ENCODE results near the gene URB1.
A peak's percentile ranks its signal among the peaks of the same experiment; 100 is the strongest.

Gene URB1

GRCh38 chr21:32316361-32317215 lies 76.2 kb downstream of the URB1 start:
- DNase-seq, result no peak

- no peak for DNase-seq
Measured at GRCh38 chr21:32315511-32316281, 77.1 kb downstream of the URB1 start.

- DNase-seq, result no peak
Measured at GRCh38 chr21:32314806-32315205, 78.0 kb downstream of the URB1 start.

- no peak for DNase-seq
Measured at GRCh38 chr21:32312976-32313375, 79.8 kb downstream of the URB1 start.

GRCh38 chr21:32312326-32312725 lies 80.5 kb downstream of the URB1 start:
- DNase-seq, result no peak

GRCh38 chr21:32311621-32312020 lies 81.2 kb downstream of the URB1 start:
- DNase-seq, result no peak

GRCh38 chr21:32310976-32311375 lies 81.8 kb downstream of the URB1 start:
- DNase-seq, result peak; percentile 10 to 20

- DNase-seq, result no peak
Measured at GRCh38 chr21:32309906-32310460, 82.8 kb downstream of the URB1 start.

- DNase-seq, result no peak
Measured at GRCh38 chr21:32308696-32309095, 84.1 kb downstream of the URB1 start.

GRCh38 chr21:32307706-32308105 lies 85.1 kb downstream of the URB1 start:
- DNase-seq, result no peak

- DNase-seq, result no peak
Measured at GRCh38 chr21:32306021-32306780, 86.6 kb downstream of the URB1 start.

GRCh38 chr21:32304998-32305397 lies 87.8 kb downstream of the URB1 start:
- no peak for DNase-seq

- DNase-seq, result no peak
Measured at GRCh38 chr21:32303385-32303784, 89.4 kb downstream of the URB1 start.

GRCh38 chr21:32302560-32302959 lies 90.3 kb downstream of the URB1 start:
- DNase-seq, result no peak

GRCh38 chr21:32301596-32301995 lies 91.2 kb downstream of the URB1 start:
- no peak for DNase-seq

- no peak for DNase-seq
Measured at GRCh38 chr21:32300117-32300681, 92.6 kb downstream of the URB1 start.

- DNase-seq, result no peak
Measured at GRCh38 chr21:32299695-32300094, 93.1 kb downstream of the URB1 start.

GRCh38 chr21:32298658-32299081 lies 94.1 kb downstream of the URB1 start, which contains the start of gene MRAP:
Gene MRAP, plus strand, starts transcription at chr21:32298855. Its CDS starts 117 bp downstream, at chr21:32298972.
- no peak for DNase-seq

- DNase-seq, result no peak
Measured at GRCh38 chr21:32298148-32298559, 94.7 kb downstream of the URB1 start.

GRCh38 chr21:32297449-32297848 lies 95.4 kb downstream of the URB1 start:
- DNase-seq, result no peak

GRCh38 chr21:32285476-32285875 lies 107.3 kb downstream of the URB1 start:
- no peak for DNase-seq

- DNase-seq, result no peak
Measured at GRCh38 chr21:32282992-32283391, 109.8 kb downstream of the URB1 start.

- DNase-seq, result no peak
Measured at GRCh38 chr21:32281531-32281930, 111.3 kb downstream of the URB1 start.
